HG02759 (cell line): Measurements from ENCODE around the gene EDIL3.
"Not testable (repeated sequence)": the region's sequence is repeated elsewhere in the genome, so short reads cannot be mapped to it uniquely, and the experiment has no call there.

Experiments used
- ATAC-seq: cut with Tn5 transposase; IDR thresholded peaks from one replicate; pipeline ENCODE4 v1.9.1; 2021; ENCODE audit warnings: mild to moderate bottlenecking, moderate library complexity; ENCODE audit not compliant: unreplicated experiment

The EDIL3 gene

GRCh38 chr5:84303315-84303714 lies 81.4 kb downstream of the EDIL3 start:
- no peak for ATAC-seq

- no peak for ATAC-seq
These were observed 83.1 kb downstream of the EDIL3 start for GRCh38 chr5:84301535-84301934.

GRCh38 chr5:84299959-84300358 lies 84.7 kb downstream of the EDIL3 start:
- ATAC-seq = no peak

- ATAC-seq = no peak
These were observed 86.1 kb downstream of the EDIL3 start for GRCh38 chr5:84298628-84299027.

- not testable (repeated sequence) for ATAC-seq
These were observed 87.0 kb downstream of the EDIL3 start for GRCh38 chr5:84297641-84298040.

- ATAC-seq = no peak
These were observed 91.7 kb downstream of the EDIL3 start for GRCh38 chr5:84292788-84293653.

- ATAC-seq = no peak
These were observed 92.6 kb downstream of the EDIL3 start for GRCh38 chr5:84292000-84292642.

GRCh38 chr5:84290673-84291072 lies 94.0 kb downstream of the EDIL3 start:
- no peak for ATAC-seq

- ATAC-seq = no peak
These were observed 94.5 kb downstream of the EDIL3 start for GRCh38 chr5:84290161-84290560.

GRCh38 chr5:84287951-84288350 lies 96.7 kb downstream of the EDIL3 start:
- peak; percentile 81 for ATAC-seq

GRCh38 chr5:84286662-84287061 lies 98.0 kb downstream of the EDIL3 start:
- ATAC-seq = no peak

- no peak for ATAC-seq
These were observed 98.7 kb downstream of the EDIL3 start for GRCh38 chr5:84285641-84286637.

- ATAC-seq = no peak
These were observed 103.3 kb downstream of the EDIL3 start for GRCh38 chr5:84281383-84281782.

- no peak for ATAC-seq
These were observed 105.4 kb downstream of the EDIL3 start for GRCh38 chr5:84279234-84279633.

GRCh38 chr5:84275609-84276008 lies 109.1 kb downstream of the EDIL3 start:
- no peak for ATAC-seq

- peak; percentile 65 for ATAC-seq
These were observed 109.9 kb downstream of the EDIL3 start for GRCh38 chr5:84274585-84275468.

GRCh38 chr5:84273517-84273883 lies 111.2 kb downstream of the EDIL3 start:
- ATAC-seq = no peak

- no peak for ATAC-seq
These were observed 111.7 kb downstream of the EDIL3 start for GRCh38 chr5:84272771-84273516.

GRCh38 chr5:84265739-84266550 lies 118.7 kb downstream of the EDIL3 start:
- ATAC-seq = no peak
